Spleen (tissue), 11 donors: ENCODE results near the gene CPNE9. TPM values are rescaled to one million over a fixed set of nuclear protein-coding genes. Genes with fewer than 3 reads are reported as not detected.

Experiments used
- DNase-seq: peaks from one replicate; pipeline ENCODE4 v3.0.0-alpha.2; 2020
- H3K27ac ChIP-seq, 8 donors: fragments of 200-600 bp; sonication (generic) in 7 of 8; 1 replicate in 4 of 8; 2 replicates in 4 of 8; pipeline versions ENCODE4 v1.5.0 to v1.8.0; 2016 to 2021; ENCODE audit warnings: inconsistent platforms in 4 of 8, mild to moderate bottlenecking in 4 of 8, moderate library complexity in 1 of 8
- H3K27me3 ChIP-seq, 7 donors: fragments of 200-600 bp; sonication (generic) in 6 of 7; replicated peaks in 1 of 7; 1 replicate in 4 of 7; 2 replicates in 3 of 7; pipeline versions ENCODE4 v1.5.0 to v1.8.0; 2016 to 2021; ENCODE audit warnings: inconsistent platforms in 3 of 7, mild to moderate bottlenecking in 1 of 7
- H3K36me3 ChIP-seq, 6 donors: fragments of 200-600 bp; sonication (generic) in 5 of 6; 1 replicate in 4 of 6; 2 replicates in 2 of 6; pipeline versions ENCODE4 v1.5.0 to v1.8.0; 2016 to 2021; ENCODE audit warnings: inconsistent platforms in 2 of 6
- H3K4me1 ChIP-seq, 6 donors: fragments of 200-600 bp; sonication (generic) in 5 of 6; 1 replicate in 3 of 6; 2 replicates in 3 of 6; pipeline versions ENCODE4 v1.5.0 to v1.8.0; 2016 to 2021; ENCODE audit warnings: inconsistent platforms in 3 of 6
- H3K4me3 ChIP-seq, 8 donors: fragments of 200-600 bp; sonication (generic) in 7 of 8; 1 replicate in 4 of 8; 2 replicates in 4 of 8; pipeline versions ENCODE4 v1.5.0 to v1.8.0; 2016 to 2021; ENCODE audit warnings: inconsistent platforms in 4 of 8, mild to moderate bottlenecking in 4 of 8, moderate library complexity in 2 of 8
- H3K9me3 ChIP-seq, 8 donors: fragments of 200-600 bp; sonication (generic) in 7 of 8; 1 replicate in 4 of 8; 2 replicates in 4 of 8; pipeline versions ENCODE4 v1.5.0 to v1.8.0; 2016 to 2021; ENCODE audit warnings: inconsistent platforms in 4 of 8
- CTCF ChIP-seq, 11 experiments: fragments of 200-600 bp in 7 of 11; fragments of 450-650 bp in 4 of 11; sonication (generic) in 4 of 11; IDR thresholded peaks in 8 of 11; conservative IDR thresholded peaks in 3 of 11; 1 replicate in 7 of 11; 2 replicates in 4 of 11; pipeline versions ENCODE4 v1.4.0 to v1.8.0; 2016 to 2021; ENCODE audit warnings: antibody characterized with exemption in 11 of 11, inconsistent platforms in 4 of 11, mild to moderate bottlenecking in 1 of 11
- POLR2A ChIP-seq, 3 donors: fragments of 450-650 bp; IDR thresholded peaks; one replicate each; pipeline ENCODE4 v1.5.1; 2017; ENCODE audit warnings: antibody characterized with exemption in 3 of 3, mild to moderate bottlenecking in 1 of 3
- POLR2AphosphoS5 ChIP-seq, 3 donors: sonication (generic); formaldehyde crosslinking; IDR thresholded peaks; one replicate each; pipeline ENCODE4 v1.5.1; 2017; ENCODE audit warnings: antibody characterized with exemption in 3 of 3
- WGBS, 5 donors: extraction: QIAGEN DNeasy Blood & Tissue Kit in 3 of 5; methylation state at CpG; one replicate each; pipeline versions ENCODE4 v1.1.5 to v1.1.7; 2013 to 2018; 5-methylcytosine and 5-hydroxymethylcytosine counted together
- intact Hi-C: fragments of 100-400 bp; cut with DNase I; formaldehyde crosslinking; loops from one replicate; pipeline ENCODE4 v1.15.0; 2023; ENCODE audit warnings: low total_unique reads
- polyA plus RNA-seq, 3 donors: library from polyadenylated mRNA; stranded (reverse); fragments of 200-250 nt; gene quantifications; one replicate each; pipeline ENCODE4 v1.2.1, GENCODE V29; 2013
- total RNA-seq, 7 donors: library from RNA; depleted of rRNA in 3 of 7; stranded (reverse); fragments of >200 nt in 3 of 7; fragmentation: NEBNext Ultra II Directional in 4 of 7; extraction: Animal tissue kit (Norgen Biotek cat#: 25700) in 4 of 7; gene quantifications; one replicate each; pipeline versions ENCODE4 v1.1.0 to v1.2.1, GENCODE V29; 2016 to 2021
- donor health status: healthy with polysubstance abuse.
- donor health status: DM: no; HTN: no; CAD: no; lungs with moderate emphysema.
- donor health status: DM: no; HTN: no; CAD: no.
- donor health status: Bipolar disorder and iron deficiency.
- donor health status: healthy.
- donor health status: DM: no; HTN: no; CAD: no.
- donor health status: DM: yes; HTN: yes; CAD: no.

Gene CPNE9
- total and polyA plus RNA-seq, 10 donors: 0.15 to 0.63 (median 0.20) TPM; not detected in 6

GRCh38 chr3:9676785-9677184 is 26.8 kb upstream of the CPNE9 start:
- TF ChIP-seq CTCF (IDR thresholded peaks at IDR 0.05 in 8 of 11, conservative IDR thresholded peaks at IDR 0.05 in 3 of 11): no peak
- TF ChIP-seq POLR2AphosphoS5 (IDR thresholded peaks at IDR 0.05): no peak
- TF ChIP-seq POLR2A (IDR thresholded peaks at IDR 0.05): no peak
- H3K4me3 ChIP-seq: no peak overlapping the region
- no peaks in the 10 kb centered on the region for H3K9me3 ChIP-seq
- intact Hi-C loops: no loop called here
- H3K36me3 ChIP-seq: peaks cover 6 to 100% (median 99%) of the 10 kb centered on the region in 6 donors
- WGBS, 5 donors: 80 to 96% (median 91%) methylated on average over 6 of the region's 6 CpGs
- H3K4me1 ChIP-seq: peaks cover 0 to 23% (median 3%) of the 10 kb centered on the region in 6 donors
- no peak overlapping the region for H3K27ac ChIP-seq
- H3K27me3 ChIP-seq: no peaks in the 10 kb centered on the region
- no peak for DNase-seq

DNA sequence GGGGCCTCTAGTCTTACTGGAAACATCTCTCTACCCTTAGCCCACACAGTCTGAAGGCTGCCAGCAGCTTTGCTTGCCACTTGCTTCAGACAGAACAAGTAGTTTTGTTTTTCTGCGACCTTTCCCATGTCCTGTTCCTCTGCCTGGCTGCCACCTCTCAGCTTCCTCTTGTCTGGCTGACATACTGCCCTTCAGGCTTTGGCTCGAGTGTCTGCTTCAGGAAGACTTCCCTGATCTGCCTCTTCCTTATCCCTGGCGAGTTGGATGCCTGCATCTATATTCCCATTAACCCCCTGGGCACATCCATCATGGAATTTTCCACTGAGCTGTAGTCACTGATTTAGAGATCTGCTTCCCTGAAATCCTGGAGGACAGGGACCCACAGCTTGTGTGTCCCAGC is 25.1 kb upstream of the CPNE9 start:
- H3K4me3 ChIP-seq: no peak overlapping the region
- DNase-seq: no peak
- no peak for TF ChIP-seq CTCF (IDR thresholded peaks at IDR 0.05 in 8 of 11, conservative IDR thresholded peaks at IDR 0.05 in 3 of 11)
- TF ChIP-seq POLR2AphosphoS5 (IDR thresholded peaks at IDR 0.05): no peak
- no peak for TF ChIP-seq POLR2A (IDR thresholded peaks at IDR 0.05)
- H3K36me3 ChIP-seq: peaks cover 7 to 100% (median 99%) of the 10 kb centered on the region in 6 donors
- no peaks in the 10 kb centered on the region for H3K9me3 ChIP-seq
- WGBS, 5 donors: 65 to 81% (median 68%) methylated on average over 3 of the region's 3 CpGs
- intact Hi-C loops: no loop called here
- H3K4me1 ChIP-seq: peaks cover 0 to 23% (median 3%) of the 10 kb centered on the region in 6 donors
- H3K27me3 ChIP-seq: no peaks in the 10 kb centered on the region
- H3K27ac ChIP-seq: no peak overlapping the region

DNA sequence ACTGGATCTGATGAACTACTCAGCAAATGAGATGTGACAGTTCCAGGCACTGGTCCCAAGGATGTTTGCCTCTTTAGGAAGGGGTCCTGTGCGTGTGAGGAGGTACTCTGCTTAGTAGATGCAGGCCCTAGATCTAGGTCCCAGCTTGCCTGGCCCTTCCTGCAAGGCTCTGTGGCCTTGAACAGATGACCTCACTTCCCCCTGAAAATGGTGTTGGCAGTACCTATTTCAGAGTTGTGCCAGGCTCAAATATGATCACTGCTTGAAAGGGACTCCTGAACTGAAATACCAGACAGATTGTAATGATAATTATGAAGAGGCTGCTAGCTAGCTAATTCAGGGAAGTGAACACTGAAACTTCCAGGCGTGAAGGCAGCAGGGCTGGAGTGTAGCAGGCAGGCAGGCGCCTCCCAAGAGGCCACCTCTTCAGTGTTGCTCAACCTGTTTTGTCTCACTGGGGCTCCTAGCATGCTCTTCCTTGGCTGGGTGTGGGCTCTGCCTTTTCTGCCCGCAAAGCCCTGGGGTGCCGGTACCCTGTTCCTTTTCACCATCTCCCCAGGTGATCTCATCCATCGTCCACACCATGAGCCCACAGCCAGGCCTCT is 24.1 kb upstream of the CPNE9 start:
- 86 to 93% (median 88%) methylated on average over 6 of the region's 6 CpGs for WGBS, 5 donors
- Histone ChIP-seq H3K27ac (no peak overlapping the region), H3K9me3 (no peaks in the 10 kb centered on the region), H3K4me3 (no peak overlapping the region), H3K36me3 (peaks cover 13 to 100% (median 100%) of the 10 kb centered on the region in 6 donors), H3K4me1 (peaks cover 0 to 23% (median 3%) of the 10 kb centered on the region in 6 donors), H3K27me3 (no peaks in the 10 kb centered on the region)
- no peak for DNase-seq
- no peak for TF ChIP-seq POLR2A (IDR thresholded peaks at IDR 0.05)
- peak in 1 of 3 donors; percentile 18 for TF ChIP-seq POLR2AphosphoS5 (IDR thresholded peaks at IDR 0.05)
- intact Hi-C loops: no loop called here

DNA sequence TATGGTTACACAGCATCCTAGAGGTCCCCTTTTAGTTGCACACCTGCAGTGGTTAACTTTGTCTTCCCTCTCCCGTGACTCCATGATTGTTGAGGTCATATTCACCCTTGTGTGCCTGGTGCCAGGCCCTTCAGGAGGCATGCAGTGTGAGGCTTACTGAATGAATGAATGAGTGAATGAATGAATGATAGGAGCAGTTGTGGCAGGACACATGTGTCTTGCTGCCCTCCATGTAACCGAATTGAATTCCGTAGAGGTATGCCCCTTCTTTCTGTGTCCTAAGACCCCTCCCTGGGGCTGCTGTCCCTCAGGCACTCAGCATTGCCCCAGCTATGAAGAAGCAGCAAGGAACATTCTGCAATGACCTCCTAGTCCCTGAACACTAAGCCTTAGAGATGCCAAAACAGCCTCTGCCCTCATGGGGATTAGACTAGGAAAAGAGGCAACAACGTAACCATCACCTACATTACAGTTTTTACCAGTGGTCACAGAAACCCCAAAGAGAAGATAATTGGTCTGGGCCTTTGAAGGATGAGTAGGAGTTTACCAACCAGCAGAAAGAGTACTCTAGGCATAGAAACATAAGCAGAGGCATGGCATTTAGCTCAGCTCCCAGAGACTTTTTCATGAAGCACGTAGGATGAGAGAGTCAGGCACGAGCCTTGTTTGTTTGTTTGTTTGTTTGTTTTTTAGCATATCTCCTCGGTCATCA is 22.5 kb upstream of the CPNE9 start:
- 93 to 96% (median 95%) methylated on average over 7 of the region's 7 CpGs for WGBS, 5 donors
- TF ChIP-seq CTCF (IDR thresholded peaks at IDR 0.05 in 8 of 11, conservative IDR thresholded peaks at IDR 0.05 in 3 of 11) (no peak), POLR2AphosphoS5 (IDR thresholded peaks at IDR 0.05) (peak in 1 of 3 donors; percentile 10), POLR2A (IDR thresholded peaks at IDR 0.05) (no peak)
- Histone ChIP-seq H3K27ac (no peak overlapping the region), H3K27me3 (no peaks in the 10 kb centered on the region), H3K36me3 (peaks cover 12 to 100% (median 100%) of the 10 kb centered on the region in 6 donors), H3K4me3 (no peak overlapping the region), H3K9me3 (no peaks in the 10 kb centered on the region), H3K4me1 (peaks cover 0 to 23% (median 3%) of the 10 kb centered on the region in 6 donors)
- no peak for DNase-seq
- intact Hi-C loops: no loop called here
